ENCODE data around the gene RPL27. TPM values are rescaled to one million over a fixed set of nuclear protein-coding genes. Genes with fewer than 3 reads are reported as not detected.
"Not testable (repeated sequence)": the region's sequence is repeated elsewhere in the genome, so short reads cannot be mapped to it uniquely, and the experiment has no call there.

RPL27 gene
- total RNA-seq, 4 donors from 2014 or later = 800 to 1,300 (median 1,077) TPM

GRCh38 chr17:42991471-42991870, 6.7 kb upstream of the RPL27 start:
- H3K4me3 ChIP-seq = no peak overlapping the region
- in situ Hi-C loops (cut with MboI; ENCODE audit: low sequenced_read_pairs in 4 of 4) = no loop called here
- H3K27ac ChIP-seq = no peak overlapping the region
- no peaks in the 10 kb centered on the region for H3K27me3 ChIP-seq
- TF ChIP-seq POLR2A (IDR thresholded peaks at IDR 0.05) (no peak), CTCF (IDR thresholded peaks at IDR 0.05 in 4 of 5, conservative IDR thresholded peaks at IDR 0.05 in 1 of 5) (no peak)
- no peak for ATAC-seq
- intact Hi-C loops (cut with DNase I; ENCODE audit: low total_unique reads) = loop anchor here (10.0 kb wide), 1 partner anchor 323 kb away; no protein-coding TSS in a partner anchor
- H3K36me3 ChIP-seq = peaks cover 0 to 71% of the 10 kb centered on the region in 2 donors
- no peaks in the 10 kb centered on the region for H3K9me3 ChIP-seq
- DNase-seq = no peak
- H3K4me1 ChIP-seq = no peaks in the 10 kb centered on the region

GRCh38 chr17:42992872-42993271, 5.3 kb upstream of the RPL27 start:
- H3K4me1 ChIP-seq = peaks cover 6% of the 10 kb centered on the region in 2 donors
- DNase-seq (no peak), ATAC-seq (no peak)
- H3K27ac ChIP-seq = no peak overlapping the region
- intact Hi-C loops (cut with DNase I; ENCODE audit: low total_unique reads) = loop anchor here (10.0 kb wide), 1 partner anchor 322 kb away; no protein-coding TSS in a partner anchor
- H3K4me3 ChIP-seq = no peak overlapping the region
- TF ChIP-seq CTCF (IDR thresholded peaks at IDR 0.05 in 4 of 5, conservative IDR thresholded peaks at IDR 0.05 in 1 of 5) (no peak), POLR2A (IDR thresholded peaks at IDR 0.05) (no peak)
- no peaks in the 10 kb centered on the region for H3K27me3 ChIP-seq
- peaks cover 0 to 57% of the 10 kb centered on the region in 2 donors for H3K36me3 ChIP-seq
- in situ Hi-C loops (cut with MboI; ENCODE audit: low sequenced_read_pairs in 4 of 4) = no loop called here
- H3K9me3 ChIP-seq = no peaks in the 10 kb centered on the region

- H3K27me3 ChIP-seq; DNase-seq; in situ Hi-C loops (cut with MboI; ENCODE audit: low sequenced_read_pairs in 4 of 4); H3K4me3 ChIP-seq; H3K27ac ChIP-seq; H3K4me1 ChIP-seq; H3K9me3 ChIP-seq; ATAC-seq: not testable (repeated sequence)
- H3K36me3 ChIP-seq = peaks cover 0 to 47% of the 10 kb centered on the region in 2 donors
- intact Hi-C loops (cut with DNase I; ENCODE audit: low total_unique reads) = loop anchor here (10.0 kb wide), 1 partner anchor 321 kb away; no protein-coding TSS in a partner anchor
These were observed 4.3 kb upstream of the RPL27 start for GRCh38 chr17:42993913-42994312.

- TF ChIP-seq POLR2A (IDR thresholded peaks at IDR 0.05) = no peak
- no peak for TF ChIP-seq CTCF (IDR thresholded peaks at IDR 0.05 in 4 of 5, conservative IDR thresholded peaks at IDR 0.05 in 1 of 5)
- Histone ChIP-seq H3K27me3 (no peaks in the 10 kb centered on the region), H3K36me3 (peaks cover 0 to 44% of the 10 kb centered on the region in 2 donors), H3K27ac (peak overlapping the region; percentile 84 to 94 (median 91)), H3K4me3 (peak overlapping the region; percentile 42 to 89 (median 68)), H3K4me1 (peaks cover 16 to 18% of the 10 kb centered on the region in 2 donors), H3K9me3 (no peaks in the 10 kb centered on the region)
- no peak for ATAC-seq
- in situ Hi-C loops (cut with MboI; ENCODE audit: low sequenced_read_pairs in 4 of 4) (no loop called here), intact Hi-C loops (cut with DNase I; ENCODE audit: low total_unique reads) (loop anchor here (5.0 to 10.0 kb wide), 3 partner anchors 165 to 317 kb away; partner anchors contain the start of genes NBR1 and PSME3)
- no peak for DNase-seq
These were observed 732 bp upstream of the RPL27 start for GRCh38 chr17:42997390-42997983.

- Histone ChIP-seq H3K27ac (peak overlapping the region; percentile 84 to 94 (median 91)), H3K4me1 (peaks cover 16 to 18% of the 10 kb centered on the region in 2 donors), H3K4me3 (peak overlapping the region; percentile 84 to 92 (median 88)), H3K9me3 (no peaks in the 10 kb centered on the region), H3K36me3 (peaks cover 2 to 45% of the 10 kb centered on the region in 2 donors), H3K27me3 (no peaks in the 10 kb centered on the region)
- ATAC-seq = no peak
- no peak for DNase-seq
- in situ Hi-C loops (cut with MboI; ENCODE audit: low sequenced_read_pairs in 4 of 4) (no loop called here), intact Hi-C loops (cut with DNase I; ENCODE audit: low total_unique reads) (loop anchor here (5.0 to 10.0 kb wide), 3 partner anchors 167 to 316 kb away; partner anchors contain the start of genes NBR1 and PSME3)
- TF ChIP-seq POLR2A (IDR thresholded peaks at IDR 0.05) = no peak
- TF ChIP-seq CTCF (IDR thresholded peaks at IDR 0.05 in 4 of 5, conservative IDR thresholded peaks at IDR 0.05 in 1 of 5) = no peak
These were observed 845 bp downstream of the RPL27 start for GRCh38 chr17:42999003-42999525.

- intact Hi-C loops (cut with DNase I; ENCODE audit: low total_unique reads); H3K9me3 ChIP-seq; H3K27me3 ChIP-seq; H3K4me3 ChIP-seq; DNase-seq; ATAC-seq: not testable (repeated sequence)
- Histone ChIP-seq H3K27ac (peak overlapping the region in 2 of 4 donors; percentile 20 to 63), H3K36me3 (peaks cover 2 to 45% of the 10 kb centered on the region in 2 donors), H3K4me1 (peaks cover 16 to 18% of the 10 kb centered on the region in 2 donors)
- in situ Hi-C loops (cut with MboI; ENCODE audit: low sequenced_read_pairs in 4 of 4) = loop anchor here in 1 of 4 donors (25.0 kb wide), 1 partner anchor 311 kb away; no protein-coding TSS in a partner anchor
These were observed 2.7 kb downstream of the RPL27 start for GRCh38 chr17:43000894-43001293.
